GM06990 (cell line): ENCODE data around the gene CAMK2B.
"Not testable (repeated sequence)": the region's sequence is repeated elsewhere in the genome, so short reads cannot be mapped to it uniquely, and the experiment has no call there.

Experiments used
- DNase-seq: peaks from one replicate; pipeline ENCODE4 v3.0.0-alpha.2; 2011; ENCODE audit not compliant: insufficient read length; ENCODE audit errors: extremely low read depth
- H3K27me3 ChIP-seq: replicated peaks from 2 replicates; pipeline ENCODE4 v1.6.0; 2011; ENCODE audit warnings: low read length; ENCODE audit not compliant: control insufficient read depth, insufficient read depth
- H3K36me3 ChIP-seq: 2 replicates; pipeline ENCODE4 v1.5.1; 2011; ENCODE audit warnings: low read length; ENCODE audit not compliant: control insufficient read depth, insufficient read depth
- H3K4me3 ChIP-seq: replicated peaks from 2 replicates; pipeline ENCODE4 v1.5.1; 2011; ENCODE audit warnings: low read depth, mild to moderate bottlenecking, control low read depth, low read length
- TF ChIP-seq, protein P1 (sequence below): IDR thresholded peaks from 2 replicates; pipeline ENCODE4 v1.5.1; 2011; ENCODE audit warnings: low read length, control low read depth, mild to moderate bottlenecking, inconsistent platforms; ENCODE audit not compliant: insufficient read depth, poor library complexity, severe bottlenecking

Gene CAMK2B

GRCh38 chr7:44172352-44172751 lies 153.0 kb downstream of the CAMK2B start:
- Histone ChIP-seq H3K36me3 (no peaks in the 10 kb centered on the region), H3K27me3 (no peaks in the 10 kb centered on the region; the same call in 1 of the 2 replicates), H3K4me3 (no peak overlapping the region)
- no peak for DNase-seq
- TF ChIP-seq, protein P1, sequence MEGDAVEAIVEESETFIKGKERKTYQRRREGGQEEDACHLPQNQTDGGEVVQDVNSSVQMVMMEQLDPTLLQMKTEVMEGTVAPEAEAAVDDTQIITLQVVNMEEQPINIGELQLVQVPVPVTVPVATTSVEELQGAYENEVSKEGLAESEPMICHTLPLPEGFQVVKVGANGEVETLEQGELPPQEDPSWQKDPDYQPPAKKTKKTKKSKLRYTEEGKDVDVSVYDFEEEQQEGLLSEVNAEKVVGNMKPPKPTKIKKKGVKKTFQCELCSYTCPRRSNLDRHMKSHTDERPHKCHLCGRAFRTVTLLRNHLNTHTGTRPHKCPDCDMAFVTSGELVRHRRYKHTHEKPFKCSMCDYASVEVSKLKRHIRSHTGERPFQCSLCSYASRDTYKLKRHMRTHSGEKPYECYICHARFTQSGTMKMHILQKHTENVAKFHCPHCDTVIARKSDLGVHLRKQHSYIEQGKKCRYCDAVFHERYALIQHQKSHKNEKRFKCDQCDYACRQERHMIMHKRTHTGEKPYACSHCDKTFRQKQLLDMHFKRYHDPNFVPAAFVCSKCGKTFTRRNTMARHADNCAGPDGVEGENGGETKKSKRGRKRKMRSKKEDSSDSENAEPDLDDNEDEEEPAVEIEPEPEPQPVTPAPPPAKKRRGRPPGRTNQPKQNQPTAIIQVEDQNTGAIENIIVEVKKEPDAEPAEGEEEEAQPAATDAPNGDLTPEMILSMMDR: no peak

DNA sequence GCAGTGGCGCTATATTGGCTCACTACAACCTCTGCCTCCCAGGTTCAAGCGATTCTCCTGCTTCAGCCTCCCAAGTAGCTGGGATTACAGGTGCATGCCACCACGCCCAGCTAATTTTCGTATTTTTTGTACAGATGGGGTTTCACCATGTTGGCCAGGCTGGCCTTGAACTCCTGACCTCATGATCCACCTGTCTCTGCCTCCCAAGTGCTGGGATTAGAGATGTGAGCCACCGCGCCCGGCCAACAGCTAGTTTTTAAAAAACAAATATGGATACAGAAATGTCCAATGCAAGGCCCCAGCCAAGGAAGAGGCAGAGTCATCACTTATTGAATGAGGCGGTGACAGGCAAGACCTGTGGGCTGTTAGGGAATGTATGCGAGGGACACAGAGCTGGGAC lies 153.5 kb downstream of the CAMK2B start:
- not testable (repeated sequence) for H3K4me3 ChIP-seq, H3K36me3 ChIP-seq, H3K27me3 ChIP-seq, DNase-seq

DNA sequence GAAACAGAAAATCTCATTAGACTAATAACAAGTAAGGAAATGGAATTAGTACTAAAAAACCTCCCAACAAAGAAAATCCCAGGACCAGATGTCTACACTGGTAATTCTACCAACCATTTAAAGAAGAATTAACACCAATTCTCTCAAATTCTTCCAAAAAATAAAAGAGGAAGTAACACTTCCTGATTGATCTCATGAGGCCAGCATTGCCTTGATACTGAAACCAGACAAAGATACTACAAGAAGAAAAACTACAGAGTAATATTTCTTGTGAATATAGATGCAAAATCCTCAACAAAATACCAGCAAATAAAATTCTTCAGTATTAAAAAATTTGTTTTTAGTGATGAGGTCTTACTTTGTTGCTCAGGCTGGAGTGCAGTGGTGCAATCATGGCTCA lies 157.5 kb downstream of the CAMK2B start:
- Histone ChIP-seq H3K4me3 (no peak overlapping the region), H3K36me3 (no peaks in the 10 kb centered on the region), H3K27me3 (no peaks in the 10 kb centered on the region)
- TF ChIP-seq, protein P1: no peak
- no peak for DNase-seq
